ENCODE measurements around the gene MARK4.

DNA sequence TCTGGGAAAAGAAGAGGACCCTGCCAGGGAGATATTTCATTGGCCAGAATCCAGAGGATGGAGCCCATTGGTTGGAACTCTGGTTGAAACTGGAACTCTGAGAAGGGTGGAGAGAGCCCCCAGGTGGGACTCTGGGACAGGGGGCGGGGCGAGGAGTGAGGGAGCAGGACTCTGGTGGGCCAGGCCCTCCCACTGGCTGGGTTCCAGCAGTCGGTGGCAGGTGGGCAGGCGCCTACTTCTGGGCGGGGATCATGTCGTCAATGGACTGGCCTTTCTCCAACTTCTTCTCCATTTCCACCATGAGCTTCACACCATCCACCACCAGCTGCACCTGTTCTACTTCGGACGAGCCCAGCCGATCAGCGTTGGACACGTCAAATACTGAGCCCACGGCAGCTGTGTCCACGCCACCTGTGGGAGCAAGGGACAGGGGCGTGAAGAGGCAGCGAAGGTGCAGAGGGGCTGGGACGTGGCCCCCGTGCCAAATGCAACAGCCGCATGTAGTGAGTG, 55.5 kb downstream of the MARK4 start:
- TF ChIP-seq PHF8 (IDR thresholded peaks at IDR 0.05; ENCODE audit: borderline replicate concordance, low read depth) (no peak), BHLHE40 (IDR thresholded peaks at IDR 0.05; ENCODE audit: low read depth, low read length) (no peak), FOXS1 (CRISPR knock-in tag; IDR thresholded peaks at IDR 0.05) (no peak), POLR2A (IDR thresholded peaks at IDR 0.05; ENCODE audit: low read length) (no peak), RCOR1 (IDR thresholded peaks at IDR 0.05; ENCODE audit: low read depth, low read length) (no peak)
- TF ChIP-seq, protein P1, sequence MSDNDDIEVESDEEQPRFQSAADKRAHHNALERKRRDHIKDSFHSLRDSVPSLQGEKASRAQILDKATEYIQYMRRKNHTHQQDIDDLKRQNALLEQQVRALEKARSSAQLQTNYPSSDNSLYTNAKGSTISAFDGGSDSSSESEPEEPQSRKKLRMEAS (IDR thresholded peaks at IDR 0.05): no peak
- TF ChIP-seq, protein P2, sequence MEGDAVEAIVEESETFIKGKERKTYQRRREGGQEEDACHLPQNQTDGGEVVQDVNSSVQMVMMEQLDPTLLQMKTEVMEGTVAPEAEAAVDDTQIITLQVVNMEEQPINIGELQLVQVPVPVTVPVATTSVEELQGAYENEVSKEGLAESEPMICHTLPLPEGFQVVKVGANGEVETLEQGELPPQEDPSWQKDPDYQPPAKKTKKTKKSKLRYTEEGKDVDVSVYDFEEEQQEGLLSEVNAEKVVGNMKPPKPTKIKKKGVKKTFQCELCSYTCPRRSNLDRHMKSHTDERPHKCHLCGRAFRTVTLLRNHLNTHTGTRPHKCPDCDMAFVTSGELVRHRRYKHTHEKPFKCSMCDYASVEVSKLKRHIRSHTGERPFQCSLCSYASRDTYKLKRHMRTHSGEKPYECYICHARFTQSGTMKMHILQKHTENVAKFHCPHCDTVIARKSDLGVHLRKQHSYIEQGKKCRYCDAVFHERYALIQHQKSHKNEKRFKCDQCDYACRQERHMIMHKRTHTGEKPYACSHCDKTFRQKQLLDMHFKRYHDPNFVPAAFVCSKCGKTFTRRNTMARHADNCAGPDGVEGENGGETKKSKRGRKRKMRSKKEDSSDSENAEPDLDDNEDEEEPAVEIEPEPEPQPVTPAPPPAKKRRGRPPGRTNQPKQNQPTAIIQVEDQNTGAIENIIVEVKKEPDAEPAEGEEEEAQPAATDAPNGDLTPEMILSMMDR (IDR thresholded peaks at IDR 0.05): no peak
- TF ChIP-seq, protein P3, sequence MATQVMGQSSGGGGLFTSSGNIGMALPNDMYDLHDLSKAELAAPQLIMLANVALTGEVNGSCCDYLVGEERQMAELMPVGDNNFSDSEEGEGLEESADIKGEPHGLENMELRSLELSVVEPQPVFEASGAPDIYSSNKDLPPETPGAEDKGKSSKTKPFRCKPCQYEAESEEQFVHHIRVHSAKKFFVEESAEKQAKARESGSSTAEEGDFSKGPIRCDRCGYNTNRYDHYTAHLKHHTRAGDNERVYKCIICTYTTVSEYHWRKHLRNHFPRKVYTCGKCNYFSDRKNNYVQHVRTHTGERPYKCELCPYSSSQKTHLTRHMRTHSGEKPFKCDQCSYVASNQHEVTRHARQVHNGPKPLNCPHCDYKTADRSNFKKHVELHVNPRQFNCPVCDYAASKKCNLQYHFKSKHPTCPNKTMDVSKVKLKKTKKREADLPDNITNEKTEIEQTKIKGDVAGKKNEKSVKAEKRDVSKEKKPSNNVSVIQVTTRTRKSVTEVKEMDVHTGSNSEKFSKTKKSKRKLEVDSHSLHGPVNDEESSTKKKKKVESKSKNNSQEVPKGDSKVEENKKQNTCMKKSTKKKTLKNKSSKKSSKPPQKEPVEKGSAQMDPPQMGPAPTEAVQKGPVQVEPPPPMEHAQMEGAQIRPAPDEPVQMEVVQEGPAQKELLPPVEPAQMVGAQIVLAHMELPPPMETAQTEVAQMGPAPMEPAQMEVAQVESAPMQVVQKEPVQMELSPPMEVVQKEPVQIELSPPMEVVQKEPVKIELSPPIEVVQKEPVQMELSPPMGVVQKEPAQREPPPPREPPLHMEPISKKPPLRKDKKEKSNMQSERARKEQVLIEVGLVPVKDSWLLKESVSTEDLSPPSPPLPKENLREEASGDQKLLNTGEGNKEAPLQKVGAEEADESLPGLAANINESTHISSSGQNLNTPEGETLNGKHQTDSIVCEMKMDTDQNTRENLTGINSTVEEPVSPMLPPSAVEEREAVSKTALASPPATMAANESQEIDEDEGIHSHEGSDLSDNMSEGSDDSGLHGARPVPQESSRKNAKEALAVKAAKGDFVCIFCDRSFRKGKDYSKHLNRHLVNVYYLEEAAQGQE (IDR thresholded peaks at IDR 0.05): no peak
